ENCODE results near the gene ZNF837.

Gene ZNF837

GRCh38 chr19:58368561-58369360 is 12.1 kb downstream of the ZNF837 start:
- no peak for DNase-seq

GRCh38 chr19:58367698-58368454 is 13.0 kb downstream of the ZNF837 start:
- no peak for DNase-seq

- no peak for DNase-seq
Measured at GRCh38 chr19:58366585-58367430, 14.0 kb downstream of the ZNF837 start.

- DNase-seq: no peak
Measured at GRCh38 chr19:58364146-58364545, 16.7 kb downstream of the ZNF837 start.

- DNase-seq: peak; percentile 95
Measured at GRCh38 chr19:58362272-58362994, 18.4 kb downstream of the ZNF837 start, which contains the start of gene ZNF497. Gene ZNF497 (minus strand): TSS chr19:58362751. CDS start chr19:58357635, 5,116 bp downstream.

- DNase-seq: peak; percentile 24
Measured at GRCh38 chr19:58361900-58362271, 18.9 kb downstream of the ZNF837 start.

GRCh38 chr19:58357481-58358145 is 23.2 kb downstream of the ZNF837 start:
- DNase-seq: no peak

GRCh38 chr19:58356766-58357480 is 23.9 kb downstream of the ZNF837 start:
- no peak for DNase-seq

- DNase-seq: no peak
Measured at GRCh38 chr19:58355908-58356765, 24.7 kb downstream of the ZNF837 start.

- DNase-seq: no peak
Measured at GRCh38 chr19:58355215-58355796, 25.5 kb downstream of the ZNF837 start.

- no peak for DNase-seq
Measured at GRCh38 chr19:58354478-58355030, 26.3 kb downstream of the ZNF837 start.

- no peak for DNase-seq
Measured at GRCh38 chr19:58353717-58354477, 26.9 kb downstream of the ZNF837 start.

- no peak for DNase-seq
Measured at GRCh38 chr19:58352760-58353671, 27.8 kb downstream of the ZNF837 start, which contains the start of gene A1BG. Gene A1BG (minus strand): TSS chr19:58353492. CDS start chr19:58353437, 55 bp downstream.

GRCh38 chr19:58351990-58352755 is 28.7 kb downstream of the ZNF837 start:
- no peak for DNase-seq

GRCh38 chr19:58351558-58351878 is 29.3 kb downstream of the ZNF837 start:
- DNase-seq: no peak

GRCh38 chr19:58350871-58351557 is 29.8 kb downstream of the ZNF837 start:
- DNase-seq: no peak

Data from COR-L47 (cell line).